SK-N-MC (cell line): ENCODE data around the gene TMEM143.

Source experiments
- EZH2 ChIP-seq: fragments of 200-600 bp; sonication (generic); IDR thresholded peaks from one replicate; pipeline ENCODE4 v1.6.1; 2017; ENCODE audit warnings: antibody characterized with exemption
- FOXP2 ChIP-seq: optimal IDR thresholded peaks from 2 replicates; pipeline ENCODE3; 2011; ENCODE audit warnings: mild to moderate bottlenecking, moderate library complexity; ENCODE audit not compliant: insufficient read depth; ENCODE audit errors: extremely low read length, control extremely low read depth
- POLR2AphosphoS5 ChIP-seq: IDR thresholded peaks from 2 replicates; pipeline ENCODE4 v1.6.1; 2012; ENCODE audit warnings: mild to moderate bottlenecking, low read depth, low read length, borderline replicate concordance

- no peak for TF ChIP-seq EZH2
- TF ChIP-seq POLR2AphosphoS5, result no peak
- no peak for TF ChIP-seq FOXP2
Measured at GRCh38 chr19:48359123-48359522, 4.6 kb downstream of the TMEM143 start.
